HG03159 (cell line): ENCODE measurements around the gene DUOXA1.
"Not testable (repeated sequence)": the region's sequence is repeated elsewhere in the genome, so short reads cannot be mapped to it uniquely, and the experiment has no call there.

ENCODE experiments used
- ATAC-seq: cut with Tn5 transposase; IDR thresholded peaks from one replicate; pipeline ENCODE4 v1.9.1; 2021; ENCODE audit warnings: mild to moderate bottlenecking, moderate library complexity; ENCODE audit not compliant: unreplicated experiment

The DUOXA1 gene

DNA sequence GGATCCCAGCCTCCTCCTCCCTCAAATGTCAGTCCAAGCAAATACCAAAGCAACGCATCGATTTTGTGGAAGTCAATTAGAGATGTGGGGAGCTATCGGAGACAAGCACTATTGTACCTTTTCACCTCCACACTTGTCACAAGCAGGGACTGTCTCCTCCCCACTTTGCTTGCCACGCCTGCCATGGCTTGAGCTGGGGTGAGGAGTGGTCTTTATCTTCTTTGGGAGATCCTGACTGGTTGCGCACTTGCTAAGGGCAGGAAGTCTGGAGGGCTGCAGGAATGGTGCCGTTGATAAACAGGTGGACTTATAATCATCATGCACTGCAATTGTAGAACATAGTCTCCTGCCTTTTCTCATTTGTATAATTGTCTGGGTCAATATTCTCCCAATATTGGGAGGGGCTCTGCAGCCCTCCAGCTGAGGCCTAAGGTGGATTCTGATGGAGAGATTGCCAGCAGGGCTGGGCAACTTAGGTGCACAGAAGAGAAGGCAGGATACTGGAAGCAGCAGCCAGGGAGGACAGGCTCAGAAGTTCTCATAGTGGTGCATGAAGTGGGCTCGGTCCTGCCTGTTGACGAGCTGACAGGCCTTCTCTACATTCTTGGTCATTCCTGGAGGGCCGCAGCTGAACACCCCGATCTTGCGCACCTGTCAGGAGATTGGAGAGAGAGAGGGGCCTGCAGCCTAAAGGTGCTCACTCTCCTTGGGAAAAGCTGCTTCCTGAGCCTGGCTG, 35.9 kb downstream of the DUOXA1 start:
- ATAC-seq = no peak

DNA sequence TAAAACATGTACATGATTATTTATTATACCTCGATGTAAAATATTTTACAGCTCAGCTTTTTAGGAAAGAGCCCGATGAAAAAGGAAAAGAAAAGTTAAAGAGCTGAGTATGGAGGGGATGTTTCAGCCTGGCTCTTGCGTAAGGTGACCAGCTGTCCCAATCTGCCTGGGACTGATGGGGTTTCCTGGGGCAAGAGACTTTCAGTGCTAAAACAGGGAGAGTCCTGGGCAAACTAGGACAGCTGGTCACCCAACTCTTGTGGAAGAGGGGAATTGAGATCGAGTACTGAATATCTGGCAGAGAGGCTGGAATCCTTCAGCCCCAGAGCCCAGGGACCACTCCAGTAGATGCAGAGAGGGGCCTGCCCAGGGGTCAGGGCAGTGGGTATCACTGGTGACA, 36.7 kb downstream of the DUOXA1 start:
- ATAC-seq = no peak

DNA sequence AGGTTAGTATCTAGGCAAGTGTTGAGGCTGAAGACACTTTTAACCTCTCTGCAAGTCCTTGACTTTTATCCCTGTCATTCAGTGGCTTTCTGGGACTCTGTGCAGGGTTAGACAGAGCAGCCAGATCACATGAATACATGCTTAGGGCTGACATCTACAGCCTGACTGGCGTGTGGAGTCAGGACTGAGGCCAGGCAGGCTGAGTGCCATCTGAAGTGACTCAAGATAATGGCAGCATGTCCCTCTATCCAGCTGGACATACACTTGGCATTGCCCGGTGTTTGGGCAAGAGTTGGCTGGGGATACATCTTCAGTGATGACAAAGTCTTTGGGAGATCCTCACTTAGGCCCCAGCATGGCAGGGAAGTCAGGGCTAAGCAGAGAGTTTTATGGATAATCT, 38.1 kb downstream of the DUOXA1 start:
- no peak for ATAC-seq

DNA sequence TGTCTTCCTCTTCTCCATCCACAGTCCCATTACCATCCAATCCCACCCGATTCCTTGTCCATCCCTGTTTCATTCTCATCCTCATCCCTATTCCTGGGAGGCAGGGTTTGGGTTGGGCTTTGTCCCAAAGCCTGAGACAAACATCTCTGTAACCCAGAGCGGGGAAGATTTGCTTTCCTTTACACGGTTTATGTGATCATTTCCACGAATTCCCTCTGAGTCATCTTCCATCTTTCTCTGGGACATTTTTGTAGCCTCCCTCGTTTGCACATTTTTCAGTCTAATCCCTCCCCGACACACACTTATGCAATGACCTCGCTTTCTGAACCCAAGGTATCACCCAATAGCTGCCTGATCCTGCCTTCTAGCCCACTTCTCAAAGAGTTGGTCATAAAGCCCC, 38.5 kb downstream of the DUOXA1 start:
- no peak for ATAC-seq

DNA sequence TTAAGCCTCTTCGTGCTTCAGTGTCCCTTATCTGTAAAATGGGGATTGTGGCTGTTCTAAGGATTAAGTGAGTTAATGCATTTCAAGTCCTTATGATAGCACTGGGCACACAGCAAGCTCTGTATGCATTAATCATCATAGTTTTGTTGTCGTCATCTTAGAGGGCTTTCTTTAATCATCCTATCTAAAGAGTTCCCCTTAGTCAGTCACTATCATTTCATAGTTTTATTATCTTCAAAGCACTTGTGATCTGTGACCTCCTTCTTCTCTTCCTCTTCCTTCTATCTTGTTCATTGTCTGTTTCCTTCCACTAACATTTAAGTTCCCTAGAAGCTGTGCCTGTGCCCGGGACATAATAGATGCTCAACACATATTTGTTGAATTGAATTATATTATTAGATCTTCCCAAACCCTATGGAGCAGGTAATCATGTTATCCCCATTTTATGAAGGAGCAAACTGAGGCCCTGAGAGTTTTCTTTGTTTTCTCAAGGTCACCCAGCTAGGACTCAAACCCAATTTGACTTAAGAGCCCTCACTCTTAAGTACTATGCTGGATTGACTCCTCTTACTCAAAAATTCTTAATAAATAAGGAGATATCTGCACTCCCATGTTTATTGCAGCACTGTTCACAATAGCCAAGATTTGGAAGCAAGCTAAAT, 39.8 kb downstream of the DUOXA1 start:
- ATAC-seq = no peak

DNA sequence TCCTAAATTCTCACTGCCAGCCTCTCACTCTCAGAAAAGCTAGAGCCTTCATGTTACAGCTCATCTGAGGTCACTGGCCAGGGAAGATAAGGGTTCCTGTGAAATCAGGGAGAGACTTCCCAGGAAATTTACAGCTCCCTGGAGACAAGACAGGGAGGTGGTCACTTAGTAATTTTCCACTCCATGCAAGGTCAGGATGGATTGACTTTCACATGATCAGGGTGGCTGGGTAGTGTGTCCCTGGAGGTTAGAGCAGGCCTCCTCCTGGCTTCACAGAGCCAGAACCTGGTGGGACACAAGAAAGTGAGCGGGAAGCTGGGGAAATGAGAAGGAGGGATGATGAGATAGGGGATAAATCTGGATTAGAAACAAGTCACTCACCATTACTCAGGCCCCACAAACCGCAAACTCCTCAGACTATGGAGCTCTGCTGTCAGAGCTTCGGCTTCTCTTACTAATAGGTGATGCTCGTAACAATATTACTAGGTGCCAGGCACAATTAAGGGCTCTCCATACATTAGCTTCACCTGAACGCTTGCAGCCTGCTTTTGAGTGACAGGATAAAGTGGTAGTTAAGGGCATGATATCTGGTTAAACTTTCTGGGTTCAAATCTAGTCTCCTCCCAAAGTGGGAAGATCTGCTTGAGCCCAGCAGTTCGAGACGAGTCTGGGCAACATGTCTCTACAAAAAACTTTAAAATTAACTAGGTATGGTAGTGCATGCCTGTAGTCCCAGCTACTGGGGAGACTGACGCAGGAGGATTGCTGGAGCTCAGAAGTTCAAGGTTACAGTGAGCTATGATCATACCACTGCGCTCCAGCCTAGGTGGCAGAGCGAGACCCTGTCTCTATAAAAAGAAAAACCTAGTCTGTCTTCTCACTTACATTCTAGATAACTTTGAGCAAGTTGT, 40.6 kb downstream of the DUOXA1 start:
- no peak for ATAC-seq

DNA sequence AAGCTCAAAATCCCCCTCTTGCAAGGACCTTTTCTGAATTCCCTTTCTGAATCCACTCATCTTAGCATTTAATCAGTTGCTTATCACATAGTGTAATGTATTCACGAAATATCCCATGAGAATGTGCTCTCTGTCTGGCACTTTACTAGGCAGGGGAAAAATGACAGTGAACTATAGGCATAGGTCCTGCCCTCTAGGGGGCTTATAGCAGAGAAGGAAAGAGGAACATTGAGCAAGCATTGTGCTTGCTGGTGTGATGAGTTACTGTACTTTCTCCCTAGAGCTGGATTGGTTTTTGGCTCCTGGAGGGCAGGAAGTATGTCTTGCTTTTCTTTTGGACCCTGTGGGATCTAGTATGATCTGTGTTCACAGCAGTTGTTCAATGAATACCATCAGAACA, 42.2 kb downstream of the DUOXA1 start:
- no peak for ATAC-seq

DNA sequence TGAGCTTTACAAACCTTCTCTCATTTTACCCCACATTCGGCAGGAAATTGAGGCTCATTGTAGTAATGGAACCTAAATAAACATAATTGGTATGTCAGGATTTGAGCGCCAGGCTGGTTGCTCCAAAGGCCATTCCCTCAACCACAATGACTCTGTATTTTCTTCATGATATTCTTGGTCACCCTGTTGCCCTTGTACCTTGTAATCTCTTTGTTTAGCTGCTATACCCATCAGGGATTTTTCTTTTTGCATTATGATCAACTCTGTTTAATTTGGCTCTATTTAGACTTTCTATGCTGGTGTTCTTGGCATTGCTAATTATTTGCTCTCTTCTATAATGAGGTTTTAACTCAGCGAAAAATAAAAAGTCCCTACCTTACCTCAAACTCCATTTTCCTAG, 45.5 kb downstream of the DUOXA1 start:
- no peak for ATAC-seq

DNA sequence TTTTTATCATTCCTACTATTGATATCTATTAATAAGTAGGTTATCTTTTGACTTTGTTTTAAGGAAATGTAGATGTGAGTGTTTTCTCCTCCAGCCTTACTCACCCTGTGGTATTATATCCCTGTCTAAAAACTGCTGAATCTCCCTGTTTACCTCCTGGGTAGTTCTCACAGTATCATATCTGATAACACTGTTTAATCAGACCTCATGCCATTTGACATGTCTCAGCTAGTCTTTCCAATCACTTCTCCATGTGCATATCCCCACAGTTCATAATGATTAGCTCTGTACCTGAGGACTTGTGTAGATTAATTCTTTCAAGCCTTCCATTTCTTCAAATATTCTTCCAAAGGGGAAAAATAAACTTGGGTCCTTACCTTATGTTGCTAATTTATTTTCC, 46.5 kb downstream of the DUOXA1 start:
- ATAC-seq = no peak

DNA sequence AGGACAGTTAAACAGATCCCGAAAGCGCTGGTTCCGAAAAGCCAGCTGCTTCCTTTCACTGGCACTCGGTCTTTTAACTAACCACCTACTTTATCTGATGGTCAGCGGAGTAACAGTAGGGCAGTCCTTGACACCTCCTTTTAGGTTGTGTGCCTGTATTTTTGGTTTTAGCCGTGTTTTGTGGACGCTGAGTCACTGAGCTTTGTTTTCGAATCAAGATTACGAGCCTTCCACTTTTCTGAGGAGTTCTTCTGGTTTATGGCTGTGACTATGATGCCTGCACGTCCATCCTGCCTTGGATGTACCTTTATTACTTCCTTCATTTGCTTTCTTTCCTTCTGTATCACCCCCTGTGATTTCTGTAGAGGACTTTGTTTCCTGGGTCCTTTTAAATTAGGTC, 47.3 kb downstream of the DUOXA1 start:
- not testable (repeated sequence) for ATAC-seq

DNA sequence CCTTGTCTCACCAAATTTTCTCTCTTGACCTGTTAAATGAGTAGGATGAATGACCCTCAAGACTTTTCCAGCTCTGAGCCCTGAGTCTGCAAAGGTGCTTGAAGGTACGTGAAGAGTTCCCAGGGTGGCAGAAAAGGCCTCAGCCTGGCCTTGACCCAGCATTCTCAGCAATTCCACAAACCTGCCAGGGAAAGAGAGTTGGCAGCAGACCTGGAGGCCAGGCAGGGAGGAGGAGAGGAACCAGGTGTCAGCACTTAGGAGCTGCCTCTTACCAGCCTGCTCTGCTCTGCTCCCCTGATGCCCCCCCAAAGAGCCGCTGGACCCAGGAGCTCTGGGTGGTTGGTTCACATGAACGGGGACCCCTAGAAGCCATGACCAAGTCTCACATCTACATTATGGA, 49.1 kb downstream of the DUOXA1 start:
- not testable (repeated sequence) for ATAC-seq

DNA sequence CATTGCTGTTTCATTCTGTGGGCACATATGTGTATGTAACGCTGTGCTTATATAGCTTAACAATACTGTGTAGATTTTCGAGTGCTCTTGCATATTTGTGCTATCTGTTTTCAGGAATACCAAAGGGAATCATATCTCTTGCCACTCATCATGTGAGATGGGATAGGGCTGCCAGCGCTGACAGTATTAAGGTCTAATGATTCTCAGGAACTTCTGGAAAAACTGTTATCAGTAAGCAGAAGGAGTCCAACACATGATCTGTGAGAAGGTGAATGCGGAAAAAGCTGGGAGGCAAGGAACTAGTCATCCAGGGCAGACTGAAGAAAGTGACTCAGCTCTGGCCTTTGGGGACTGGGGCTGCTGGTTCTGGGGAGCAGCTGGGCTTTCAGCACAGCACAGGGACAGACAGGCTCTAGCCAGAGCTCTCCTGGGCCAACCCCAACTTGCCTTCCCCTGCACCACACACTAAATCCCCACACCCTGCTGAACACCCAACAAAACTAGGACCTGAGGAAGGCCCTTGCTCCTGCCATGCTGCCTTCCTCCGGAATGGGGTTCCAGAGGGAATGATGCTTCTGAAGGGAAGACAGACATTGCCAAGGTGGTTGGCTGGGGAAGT, 49.9 kb downstream of the DUOXA1 start:
- not testable (repeated sequence) for ATAC-seq

DNA sequence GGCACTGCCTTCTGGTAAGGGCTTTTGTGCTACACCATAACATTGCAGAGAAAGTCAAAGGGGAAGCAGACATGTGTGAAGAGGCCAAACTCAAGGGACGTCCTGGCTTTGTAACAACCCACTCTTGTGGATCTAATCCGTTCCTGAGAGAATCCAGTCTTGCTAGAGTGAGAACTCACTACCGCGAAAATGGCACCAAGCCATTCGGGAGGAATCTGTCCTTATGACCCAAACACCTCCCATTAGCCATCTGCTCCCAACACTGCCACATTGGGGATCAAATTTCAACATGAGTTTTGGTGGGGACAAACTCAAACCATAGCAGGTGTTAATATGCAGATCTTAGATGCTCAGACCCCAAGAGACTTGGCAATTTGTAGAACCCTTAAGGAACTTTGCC, 50.5 kb downstream of the DUOXA1 start:
- not testable (repeated sequence) for ATAC-seq

DNA sequence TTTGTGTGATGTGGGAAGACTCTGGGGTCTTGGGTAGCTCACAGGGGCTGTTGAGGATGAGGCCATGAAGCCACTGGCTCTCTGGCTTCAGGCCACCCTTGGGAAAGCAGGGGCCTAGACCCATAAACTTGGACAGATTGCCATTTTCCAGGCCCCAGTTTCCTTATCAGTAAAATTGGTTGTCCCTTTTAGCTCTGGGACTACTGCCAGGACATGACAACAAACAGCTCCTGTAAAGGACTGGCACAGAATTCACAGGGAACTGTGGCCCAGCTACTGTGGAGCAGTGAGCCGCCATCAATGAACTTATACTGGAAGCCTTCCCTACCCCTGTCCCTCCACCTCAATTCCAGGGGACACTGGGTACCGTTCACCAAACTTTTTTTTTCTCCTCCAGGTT, 52.3 kb downstream of the DUOXA1 start:
- ATAC-seq = not testable (repeated sequence)

DNA sequence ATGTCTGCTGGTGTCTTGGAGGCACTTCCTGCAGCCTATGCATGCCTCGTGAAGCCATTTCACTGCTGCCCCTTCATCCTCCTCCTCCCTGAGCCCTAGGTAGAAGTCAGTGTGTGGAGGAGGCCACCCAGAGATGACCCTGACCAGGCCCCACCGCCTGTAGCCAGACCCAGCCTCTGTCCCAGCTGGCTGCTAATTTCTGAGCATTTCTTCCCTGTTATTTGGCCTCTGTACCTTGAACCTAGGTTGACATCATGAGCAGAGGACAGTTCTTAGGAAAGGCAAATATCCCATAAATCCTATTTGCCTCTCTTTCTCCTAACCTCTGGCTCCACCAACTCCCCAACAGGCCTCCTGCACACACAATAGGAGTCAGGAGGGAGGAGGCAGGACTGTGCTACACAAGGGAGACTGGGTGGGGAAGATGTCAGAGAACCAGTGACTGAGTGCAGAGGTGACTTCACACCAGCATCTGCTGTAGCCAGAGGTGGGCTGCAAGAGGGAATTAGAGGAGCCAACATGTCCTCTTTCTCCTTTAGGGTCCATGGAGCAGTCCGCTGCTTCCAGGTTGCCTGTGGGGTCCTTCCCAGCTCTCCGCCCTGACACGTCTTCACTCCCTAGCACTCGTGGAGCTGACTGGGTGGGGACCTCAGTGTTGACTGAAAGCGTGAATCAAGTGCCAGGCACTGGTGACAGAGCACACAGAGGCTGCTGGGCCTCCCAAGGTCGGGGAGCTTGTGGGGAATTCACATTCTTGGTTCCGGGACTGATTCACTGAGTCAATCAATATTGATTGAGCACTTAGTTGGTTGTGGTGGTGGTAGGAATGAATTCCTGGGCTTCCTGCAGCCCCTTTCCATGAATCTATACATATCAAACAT, 54.0 kb downstream of the DUOXA1 start:
- not testable (repeated sequence) for ATAC-seq

DNA sequence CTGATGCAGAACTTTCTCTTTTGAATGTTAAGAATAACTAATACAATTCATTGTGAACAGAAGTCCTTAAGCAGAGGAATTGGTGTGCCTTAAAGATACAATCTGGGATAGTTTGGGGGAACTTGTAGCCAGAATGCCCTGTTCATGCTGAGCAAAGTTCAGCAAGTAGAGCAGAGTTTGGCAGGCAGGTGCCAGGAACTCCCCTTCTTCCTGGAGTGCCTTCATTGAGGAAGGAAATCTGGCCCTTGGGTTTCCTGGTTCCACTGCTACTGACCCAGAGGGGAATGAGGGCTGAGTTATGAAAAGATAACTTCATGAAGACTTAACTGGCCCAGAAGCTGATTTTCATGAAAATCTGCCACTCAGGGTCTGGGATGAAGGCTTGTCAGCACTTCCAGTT, 56.1 kb downstream of the DUOXA1 start:
- not testable (repeated sequence) for ATAC-seq

DNA sequence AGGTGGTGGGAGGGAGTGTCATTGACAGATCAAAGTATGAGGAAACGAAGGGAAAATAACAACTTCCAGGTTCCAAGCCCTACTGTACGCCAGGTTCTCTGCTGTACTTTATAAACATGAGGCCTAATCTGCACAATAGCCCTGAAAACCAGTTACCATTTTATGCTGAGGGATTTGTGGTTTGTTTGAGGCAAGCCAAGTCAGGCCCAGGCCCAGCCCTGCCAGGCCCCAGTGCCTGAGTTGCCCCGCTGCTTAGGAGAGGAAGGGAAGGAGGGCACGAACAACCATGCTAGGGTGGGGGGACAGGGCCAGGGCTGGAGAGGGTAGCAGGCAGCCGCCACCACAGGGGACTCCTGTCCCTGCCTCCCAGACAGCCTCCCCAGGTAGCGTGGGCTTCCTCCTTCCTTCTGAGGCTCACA, 59.7 kb downstream of the DUOXA1 start:
- ATAC-seq = not testable (repeated sequence)
